Neural cell (in vitro differentiated cells): ENCODE measurements around the gene VWA8. TPM values are rescaled to one million over a fixed set of nuclear protein-coding genes. Genes with fewer than 3 reads are reported as not detected.

Experiments used
- H2AFZ ChIP-seq: fragments of 200-600, 300-800 bp; sonication (generic), shearing (Covaris generic); 2 replicates; pipeline ENCODE4 v1.6.0; 2014; ENCODE audit warnings: low read depth, mild to moderate bottlenecking, antibody characterized with exemption, low read length, moderate library complexity
- H3F3A ChIP-seq: fragments of 200-600 bp; shearing (Covaris generic); 2 replicates; pipeline ENCODE4 v1.6.1; 2016; ENCODE audit warnings: mild to moderate bottlenecking, moderate library complexity, mixed read lengths, antibody characterized with exemption, low read length; ENCODE audit not compliant: insufficient read depth, poor library complexity, severe bottlenecking
- H3K27ac ChIP-seq: fragments of 200-600, 300-800 bp; sonication (generic), shearing (Covaris generic); 2 replicates; pipeline ENCODE4 v1.5.1; 2014; ENCODE audit warnings: mild to moderate bottlenecking, low read length, moderate library complexity
- H3K27me3 ChIP-seq: fragments of 300-800, 200-600 bp; sonication (generic), shearing (Covaris generic); 2 replicates; pipeline ENCODE4 v1.6.0; 2014; ENCODE audit warnings: mild to moderate bottlenecking, low read depth, low read length, moderate library complexity; ENCODE audit not compliant: insufficient read depth
- H3K36me3 ChIP-seq: fragments of 300-800, 200-600 bp; sonication (generic), shearing (Covaris generic); 2 replicates; pipeline ENCODE4 v1.5.1; 2014; ENCODE audit warnings: mild to moderate bottlenecking, antibody characterized with exemption, low read length, moderate library complexity; ENCODE audit not compliant: insufficient read depth
- H3K4me2 ChIP-seq: fragments of 300-800, 200-600 bp; sonication (generic), shearing (Covaris generic); 2 replicates; pipeline ENCODE4 v1.6.0; 2014; ENCODE audit warnings: mild to moderate bottlenecking, low read length
- H3K4me3 ChIP-seq: fragments of 300-800, 200-600 bp; sonication (generic), shearing (Covaris generic); 2 replicates; pipeline ENCODE4 v1.5.1; 2014; ENCODE audit warnings: mild to moderate bottlenecking, low read length, moderate library complexity
- H3K79me2 ChIP-seq: fragments of 200-600 bp; shearing (Covaris generic); replicated peaks from 2 replicates; pipeline ENCODE4 v1.6.0; 2014; ENCODE audit warnings: mild to moderate bottlenecking, low read length, moderate library complexity; ENCODE audit not compliant: insufficient read depth
- H3K9ac ChIP-seq: fragments of 300-800, 200-600 bp; sonication (generic), shearing (Covaris generic); 2 replicates; pipeline ENCODE4 v1.6.1; 2016; ENCODE audit warnings: mild to moderate bottlenecking, low read length, mixed read lengths
- H3K9me2 ChIP-seq: fragments of 200-600 bp; shearing (Covaris generic); 2 replicates; pipeline ENCODE4 v1.6.1; 2016; ENCODE audit warnings: mild to moderate bottlenecking, low read length, mixed read lengths; ENCODE audit not compliant: insufficient read depth
- H3K9me3 ChIP-seq: fragments of 200-600, 300-800 bp; sonication (generic), shearing (Covaris generic); 2 replicates; pipeline ENCODE4 v1.6.1; 2016; ENCODE audit warnings: mild to moderate bottlenecking, mixed run types, low read length, moderate library complexity, mixed read lengths
- H4K20me1 ChIP-seq: fragments of 200-600 bp; shearing (Covaris generic); 2 replicates; pipeline ENCODE4 v1.6.1; 2016; ENCODE audit warnings: mild to moderate bottlenecking, mixed run types; ENCODE audit not compliant: insufficient read depth
- CTCF ChIP-seq: fragments of 450-650 bp; IDR thresholded peaks from 2 replicates; pipeline ENCODE4 v1.5.1; 2014; ENCODE audit warnings: antibody characterized with exemption, mild to moderate bottlenecking, moderate library complexity; ENCODE audit not compliant: poor library complexity, severe bottlenecking
- EP300 ChIP-seq: fragments of 450-650 bp; conservative IDR thresholded peaks from 2 replicates; pipeline ENCODE4 v1.6.1; 2014; ENCODE audit warnings: antibody characterized with exemption, mild to moderate bottlenecking, moderate library complexity; ENCODE audit not compliant: poor library complexity, severe bottlenecking
- EZH2 ChIP-seq: fragments of 200-600, 300-800 bp; shearing (Covaris generic), sonication (generic); IDR thresholded peaks from 2 replicates; pipeline ENCODE4 v1.6.1; 2014; ENCODE audit warnings: antibody characterized with exemption, low read length, borderline replicate concordance, mild to moderate bottlenecking; ENCODE audit not compliant: insufficient read depth, poor library complexity, severe bottlenecking
- MXI1 ChIP-seq: fragments of 450-650 bp; conservative IDR thresholded peaks from 2 replicates; pipeline ENCODE4 v1.6.1; 2014; ENCODE audit warnings: antibody characterized with exemption, mild to moderate bottlenecking; ENCODE audit not compliant: poor library complexity, severe bottlenecking
- POLR2AphosphoS5 ChIP-seq: IDR thresholded peaks from 2 replicates; pipeline ENCODE4 v1.6.1; 2012
- RAD21 ChIP-seq: fragments of 450-650 bp; conservative IDR thresholded peaks from 2 replicates; pipeline ENCODE4 v1.6.1; 2014; ENCODE audit warnings: antibody characterized with exemption, mild to moderate bottlenecking, moderate library complexity
- REST ChIP-seq: IDR thresholded peaks from 2 replicates; pipeline ENCODE4 v1.6.1; 2012; ENCODE audit warnings: borderline replicate concordance
- SMC3 ChIP-seq: fragments of 450-650 bp; conservative IDR thresholded peaks from 2 replicates; pipeline ENCODE4 v1.6.1; 2014; ENCODE audit warnings: antibody characterized with exemption, mild to moderate bottlenecking, moderate library complexity; ENCODE audit not compliant: poor library complexity
- TAF1 ChIP-seq: IDR thresholded peaks from 2 replicates; pipeline ENCODE4 v1.6.1; 2012; ENCODE audit warnings: low read depth
- polyA plus RNA-seq: library from polyadenylated mRNA; depleted of rRNA; stranded (reverse); fragments of >200 nt; gene quantifications from 2 replicates; pipeline ENCODE4 v1.2.3, GENCODE V29; 2014

The VWA8 gene
- polyA plus RNA-seq, 1 donor from 2014 or later = 3.6 TPM

GRCh38 chr13:41944229-41944628, 16.7 kb downstream of the VWA8 start:
- H3K9me2 ChIP-seq = no peaks in the 10 kb centered on the region
- H3K27me3 ChIP-seq = no peaks in the 10 kb centered on the region
- no peaks in the 10 kb centered on the region for H3K9me3 ChIP-seq
- H2AFZ ChIP-seq = no peak overlapping the region
- TF ChIP-seq SMC3 (no peak), EP300 (no peak), REST (no peak), CTCF (no peak), TAF1 (no peak), POLR2AphosphoS5 (no peak), EZH2 (no peak), MXI1 (no peak), RAD21 (no peak)
- H3K36me3 ChIP-seq = no peaks in the 10 kb centered on the region
- no peaks in the 10 kb centered on the region for H3K79me2 ChIP-seq
- H3F3A ChIP-seq = no peaks in the 10 kb centered on the region
- H3K4me3 ChIP-seq = no peak overlapping the region
- no peaks in the 10 kb centered on the region for H4K20me1 ChIP-seq
- no peak overlapping the region for H3K4me2 ChIP-seq
- H3K9ac ChIP-seq = no peak overlapping the region
- no peak overlapping the region for H3K27ac ChIP-seq

- Histone ChIP-seq H3K9ac (no peak overlapping the region), H3K27me3 (no peaks in the 10 kb centered on the region), H3K36me3 (no peaks in the 10 kb centered on the region), H3K79me2 (no peaks in the 10 kb centered on the region), H3K9me2 (no peaks in the 10 kb centered on the region), H2AFZ (no peak overlapping the region), H3K4me3 (no peak overlapping the region), H3K9me3 (no peaks in the 10 kb centered on the region), H3K27ac (no peak overlapping the region), H3F3A (no peaks in the 10 kb centered on the region), H3K4me2 (no peak overlapping the region), H4K20me1 (no peaks in the 10 kb centered on the region)
- TF ChIP-seq TAF1 (no peak), MXI1 (no peak), CTCF (no peak), EP300 (no peak), SMC3 (no peak), RAD21 (no peak), REST (no peak), POLR2AphosphoS5 (no peak), EZH2 (no peak)
Measured at GRCh38 chr13:41942462-41943094, 18.3 kb downstream of the VWA8 start.
